Measurements from ENCODE around the gene CD5L. TPM values are rescaled to one million over a fixed set of nuclear protein-coding genes. Genes with fewer than 3 reads are reported as not detected.

Gene CD5L
- total RNA-seq, 4 donors from 2014 or later = 0.40 TPM; not detected in 3

- WGBS, 2 donors (ENCODE audit: low coverage in 1 of 2) = 69 to 77% methylated on average over 4 of the region's 4 CpGs
- ATAC-seq = no peak
- no peak overlapping the region for H3K27ac ChIP-seq
Measured at GRCh38 chr1:157844089-157844830, 2.7 kb upstream of the CD5L start.

GRCh38 chr1:157842939-157843338, 1.3 kb upstream of the CD5L start:
- H3K27me3 ChIP-seq = no peaks in the 10 kb centered on the region
- TF ChIP-seq POLR2A (IDR thresholded peaks at IDR 0.05) (no peak), EP300 (IDR thresholded peaks at IDR 0.05) (no peak), POLR2AphosphoS5 (IDR thresholded peaks at IDR 0.05) (no peak), CTCF (IDR thresholded peaks at IDR 0.05) (no peak)

More at GRCh38 chr1:157844089-157844830, 2.7 kb upstream of the CD5L start:
- Histone ChIP-seq H3K36me3 (no peaks in the 10 kb centered on the region), H3K9me3 (no peaks in the 10 kb centered on the region), H3K27me3 (no peaks in the 10 kb centered on the region), H3K4me1 (no peaks in the 10 kb centered on the region), H3K4me3 (no peak overlapping the region)
- TF ChIP-seq EP300 (IDR thresholded peaks at IDR 0.05) (no peak), POLR2AphosphoS5 (IDR thresholded peaks at IDR 0.05) (no peak), POLR2A (IDR thresholded peaks at IDR 0.05) (no peak), CTCF (IDR thresholded peaks at IDR 0.05) (no peak)

GRCh38 chr1:157838966-157839365, 2.6 kb downstream of the CD5L start:
- H3K27me3 ChIP-seq = peaks cover 4% of the 10 kb centered on the region
- no peak for ATAC-seq
- H3K9me3 ChIP-seq = no peaks in the 10 kb centered on the region
- H3K27ac ChIP-seq = no peak overlapping the region
- no peak overlapping the region for H3K4me3 ChIP-seq
- no peaks in the 10 kb centered on the region for H3K36me3 ChIP-seq
- TF ChIP-seq POLR2A (IDR thresholded peaks at IDR 0.05) (no peak), CTCF (IDR thresholded peaks at IDR 0.05) (no peak), POLR2AphosphoS5 (IDR thresholded peaks at IDR 0.05) (no peak), EP300 (IDR thresholded peaks at IDR 0.05) (no peak)
- no peaks in the 10 kb centered on the region for H3K4me1 ChIP-seq

More at GRCh38 chr1:157842939-157843338, 1.3 kb upstream of the CD5L start:
- no peaks in the 10 kb centered on the region for H3K9me3 ChIP-seq
- 71 to 100% methylated on average over 1 of the region's 1 CpG for WGBS, 2 donors (ENCODE audit: low coverage in 1 of 2)
- no peaks in the 10 kb centered on the region for H3K36me3 ChIP-seq
- H3K4me3 ChIP-seq = no peak overlapping the region
- ATAC-seq = no peak
- H3K4me1 ChIP-seq = no peaks in the 10 kb centered on the region
- H3K27ac ChIP-seq = no peak overlapping the region

GRCh38 chr1:157834430-157834829, 7.2 kb downstream of the CD5L start:
- Histone ChIP-seq H3K27ac (no peak overlapping the region), H3K4me3 (no peak overlapping the region), H3K9me3 (no peaks in the 10 kb centered on the region), H3K36me3 (no peaks in the 10 kb centered on the region), H3K27me3 (peaks cover 4% of the 10 kb centered on the region), H3K4me1 (no peaks in the 10 kb centered on the region)
- TF ChIP-seq POLR2AphosphoS5 (IDR thresholded peaks at IDR 0.05) = no peak
- no peak for TF ChIP-seq POLR2A (IDR thresholded peaks at IDR 0.05)
- no peak for TF ChIP-seq EP300 (IDR thresholded peaks at IDR 0.05)
- TF ChIP-seq CTCF (IDR thresholded peaks at IDR 0.05) = no peak
- ATAC-seq = no peak
- 0 to 85% methylated on average over 1 to 12 of the region's 12 CpGs for WGBS, 2 donors (ENCODE audit: low coverage in 1 of 2)

GRCh38 chr1:157833145-157833544, 8.5 kb downstream of the CD5L start:
- no peak for ATAC-seq
- no peaks in the 10 kb centered on the region for H3K36me3 ChIP-seq
- peaks cover 4% of the 10 kb centered on the region for H3K27me3 ChIP-seq
- H3K27ac ChIP-seq = no peak overlapping the region
- no peak for TF ChIP-seq EP300 (IDR thresholded peaks at IDR 0.05)
- TF ChIP-seq POLR2A (IDR thresholded peaks at IDR 0.05) = no peak
- no peak for TF ChIP-seq CTCF (IDR thresholded peaks at IDR 0.05)
- TF ChIP-seq POLR2AphosphoS5 (IDR thresholded peaks at IDR 0.05) = no peak
- 69% methylated on average over 6 of the region's 6 CpGs; no CpG with 5 or more reads in 1 of the 2 donors for WGBS, 2 donors (ENCODE audit: low coverage in 1 of 2)
- no peaks in the 10 kb centered on the region for H3K4me1 ChIP-seq
- H3K9me3 ChIP-seq = no peaks in the 10 kb centered on the region
- H3K4me3 ChIP-seq = no peak overlapping the region

Measured in gastroesophageal sphincter (tissue), 4 donors.